Measurements from ENCODE around the gene YWHAQ. TPM values are rescaled to one million over a fixed set of nuclear protein-coding genes. Genes with fewer than 3 reads are reported as not detected.

The YWHAQ gene
- total and polyA plus RNA-seq, 9 of the 15 experiments (the other 6 are each of a cell fraction or from before 2014, with no cell fraction given), result 63.1 to 359 (median 203) TPM

GRCh38 chr2:9630736-9631552 lies at the start of gene YWHAQ (continued):
- TF ChIP-seq PRDM10 (IDR thresholded peaks at IDR 0.05; ENCODE audit: partially characterized antibody), result peak; percentile 93
- peak; percentile 33; the same call in 1 of the 2 replicates for TF ChIP-seq PHF21A (IDR thresholded peaks at IDR 0.05; ENCODE audit: borderline replicate concordance, low read depth)
- no peak for TF ChIP-seq ZNF644 (tag; IDR thresholded peaks at IDR 0.05; ENCODE audit: low read depth)
- TF ChIP-seq ZBTB33 (CRISPR knock-in tag; IDR thresholded peaks at IDR 0.05), result no peak
- TF ChIP-seq XRCC5 (IDR thresholded peaks at IDR 0.05; ENCODE audit: low read depth, low read length), result 0 out of 2 replicates have a peak, but pooled peaks have one; percentile 46
- TF ChIP-seq TAF1 (IDR thresholded peaks at IDR 0.05; ENCODE audit: control insufficient read depth, extremely low read depth, insufficient read depth, low read length, severe bottlenecking), result peak; percentile 55
- peak; percentile 20; the same call in 1 of the 2 replicates for TF ChIP-seq KLF1 (tag; IDR thresholded peaks at IDR 0.05)
- TF ChIP-seq, protein P1, sequence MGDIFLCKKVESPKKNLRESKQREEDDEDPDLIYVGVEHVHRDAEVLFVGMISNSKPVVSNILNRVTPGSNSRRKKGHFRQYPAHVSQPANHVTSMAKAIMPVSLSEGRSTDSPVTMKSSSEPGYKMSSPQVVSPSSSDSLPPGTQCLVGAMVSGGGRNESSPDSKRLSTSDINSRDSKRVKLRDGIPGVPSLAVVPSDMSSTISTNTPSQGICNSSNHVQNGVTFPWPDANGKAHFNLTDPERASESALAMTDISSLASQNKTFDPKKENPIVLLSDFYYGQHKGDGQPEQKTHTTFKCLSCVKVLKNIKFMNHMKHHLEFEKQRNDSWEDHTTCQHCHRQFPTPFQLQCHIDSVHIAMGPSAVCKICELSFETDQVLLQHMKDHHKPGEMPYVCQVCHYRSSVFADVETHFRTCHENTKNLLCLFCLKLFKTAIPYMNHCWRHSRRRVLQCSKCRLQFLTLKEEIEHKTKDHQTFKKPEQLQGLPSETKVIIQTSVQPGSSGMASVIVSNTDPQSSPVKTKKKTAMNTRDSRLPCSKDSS (IDR thresholded peaks at IDR 0.05; ENCODE audit: low read depth, partially characterized antibody), result peak; percentile 20
- TF ChIP-seq EGR1 (conservative IDR thresholded peaks at IDR 0.05), result peak; percentile 89
- peak; percentile 97 for TF ChIP-seq SP1 (CRISPR knock-in tag; IDR thresholded peaks at IDR 0.05)
- TF ChIP-seq HNRNPL (IDR thresholded peaks at IDR 0.05; ENCODE audit: low read depth, low read length), result peak; percentile 82; the same call in 1 of the 2 replicates
- TF ChIP-seq ILK (tag; IDR thresholded peaks at IDR 0.05; ENCODE audit: borderline replicate concordance, low read depth), result no peak
- peak; percentile 30; the same call in 1 of the 2 replicates for TF ChIP-seq HMGXB4 (CRISPR knock-in tag; IDR thresholded peaks at IDR 0.05)
- TF ChIP-seq ZNF212 (CRISPR knock-in tag; IDR thresholded peaks at IDR 0.05), result no peak
- TF ChIP-seq, protein P2, sequence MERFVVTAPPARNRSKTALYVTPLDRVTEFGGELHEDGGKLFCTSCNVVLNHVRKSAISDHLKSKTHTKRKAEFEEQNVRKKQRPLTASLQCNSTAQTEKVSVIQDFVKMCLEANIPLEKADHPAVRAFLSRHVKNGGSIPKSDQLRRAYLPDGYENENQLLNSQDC (CRISPR knock-in tag; IDR thresholded peaks at IDR 0.05), result peak; percentile 35; the same call in 1 of the 2 replicates
- no peak for TF ChIP-seq ZNF699 (CRISPR knock-in tag; IDR thresholded peaks at IDR 0.05; ENCODE audit: insufficient replicate concordance)

Measured in K562 (cell line).